GM21576 (cell line): ENCODE data around the gene ZNF519.

Experiments
- ATAC-seq: cut with Tn5 transposase; IDR thresholded peaks from one replicate; pipeline ENCODE4 v1.9.1; 2021; ENCODE audit warnings: mild to moderate bottlenecking, moderate library complexity; ENCODE audit not compliant: unreplicated experiment

Gene ZNF519

DNA sequence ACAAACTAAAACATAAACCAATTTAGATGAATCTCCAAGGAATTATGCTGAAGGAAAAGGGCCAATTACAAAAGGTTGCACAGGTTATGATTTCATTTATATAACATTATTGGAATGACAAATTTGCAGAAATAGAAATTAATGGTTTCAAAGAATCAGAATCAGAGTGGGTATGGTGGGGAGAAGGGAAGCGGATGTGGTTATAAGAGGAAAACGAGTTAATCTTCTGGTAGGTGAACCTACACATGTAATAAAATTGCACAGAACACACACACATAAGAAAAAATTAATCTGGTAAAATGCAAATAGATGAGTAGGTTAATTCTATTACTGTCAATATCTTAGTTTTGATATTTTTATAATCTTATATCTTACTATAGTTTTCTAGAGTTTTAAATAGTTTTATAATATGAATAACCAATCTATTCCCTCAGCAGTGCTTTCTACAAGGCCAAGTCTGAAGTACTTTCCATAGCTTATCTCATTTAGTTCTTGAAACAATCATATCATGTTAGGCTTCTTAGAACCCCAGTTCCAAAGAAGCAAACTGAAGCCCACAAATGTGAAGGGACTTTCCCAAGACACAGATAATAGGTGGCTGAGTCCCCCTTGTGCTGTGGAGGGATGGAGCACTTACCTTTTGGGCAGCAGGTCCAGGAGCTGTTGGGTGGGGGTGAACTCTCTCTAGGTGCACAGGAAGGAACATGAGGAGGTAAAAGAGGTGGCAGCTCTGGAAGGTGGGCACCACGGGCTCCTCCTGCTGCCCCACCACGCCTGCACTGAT is 31.5 kb downstream of the ZNF519 start:
- ATAC-seq, result no peak

DNA sequence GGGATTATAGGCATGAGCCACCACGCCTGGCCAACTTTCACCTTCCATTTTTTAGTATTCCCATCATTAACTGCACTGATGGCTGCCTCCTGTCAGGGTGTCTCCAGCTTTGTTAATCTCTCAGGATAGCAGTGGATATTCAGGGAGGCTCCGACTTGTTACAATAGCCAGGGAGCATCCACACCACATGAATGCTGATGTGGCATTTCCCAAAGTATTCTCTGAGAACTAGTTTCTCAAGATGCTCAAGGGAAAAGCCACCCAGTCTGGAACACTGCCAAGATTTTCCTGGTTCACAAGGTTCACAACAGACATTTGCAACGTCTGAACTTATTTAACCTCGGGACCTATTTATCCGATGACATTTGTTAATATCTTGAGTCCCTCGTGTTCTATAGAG is 33.8 kb downstream of the ZNF519 start:
- ATAC-seq, result no peak

DNA sequence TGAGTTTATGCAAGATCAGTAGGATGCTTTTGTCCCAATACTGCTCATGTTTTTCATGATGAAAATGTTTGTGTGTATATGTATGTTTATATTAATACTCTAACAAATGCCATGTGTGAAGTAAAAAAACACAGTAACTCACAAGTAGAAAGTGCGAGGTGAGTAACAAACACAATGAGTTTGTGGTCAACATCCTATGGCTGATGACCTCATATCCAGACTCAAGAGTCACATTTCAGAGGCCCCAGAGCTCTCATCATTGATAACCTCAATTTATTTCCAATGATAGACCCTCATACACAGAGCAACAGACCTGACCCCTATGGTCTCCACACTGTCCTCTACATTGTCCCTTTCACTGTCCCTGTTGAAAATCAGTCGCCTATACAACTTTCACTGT is 34.5 kb downstream of the ZNF519 start:
- ATAC-seq, result no peak

DNA sequence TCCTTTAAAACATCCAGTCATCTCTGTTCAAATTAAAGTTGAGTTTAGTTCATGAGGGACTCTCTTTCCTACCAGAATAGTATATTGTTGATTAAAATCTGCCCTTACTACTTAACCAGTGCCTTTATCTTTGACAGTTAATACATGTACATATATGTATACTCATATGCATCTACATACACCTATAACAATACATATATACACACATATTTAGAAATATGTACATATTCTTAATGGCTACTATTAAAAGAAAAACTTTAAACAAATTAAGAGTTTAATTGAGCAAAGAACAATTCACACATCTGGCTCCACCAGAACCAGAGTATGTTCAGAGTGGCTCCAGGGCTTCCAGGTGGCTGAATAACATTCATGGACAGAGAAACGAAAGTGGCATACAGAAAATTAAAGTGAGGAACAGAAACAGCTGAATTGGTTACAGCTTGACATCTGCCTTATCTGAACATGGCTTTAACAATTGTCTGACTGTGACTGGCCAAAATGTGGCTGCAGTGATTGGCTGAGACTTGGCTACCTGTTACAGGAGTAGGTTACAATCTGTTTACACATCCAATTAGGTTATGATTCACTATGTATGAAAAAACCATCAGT is 38.8 kb downstream of the ZNF519 start:
- no peak for ATAC-seq

DNA sequence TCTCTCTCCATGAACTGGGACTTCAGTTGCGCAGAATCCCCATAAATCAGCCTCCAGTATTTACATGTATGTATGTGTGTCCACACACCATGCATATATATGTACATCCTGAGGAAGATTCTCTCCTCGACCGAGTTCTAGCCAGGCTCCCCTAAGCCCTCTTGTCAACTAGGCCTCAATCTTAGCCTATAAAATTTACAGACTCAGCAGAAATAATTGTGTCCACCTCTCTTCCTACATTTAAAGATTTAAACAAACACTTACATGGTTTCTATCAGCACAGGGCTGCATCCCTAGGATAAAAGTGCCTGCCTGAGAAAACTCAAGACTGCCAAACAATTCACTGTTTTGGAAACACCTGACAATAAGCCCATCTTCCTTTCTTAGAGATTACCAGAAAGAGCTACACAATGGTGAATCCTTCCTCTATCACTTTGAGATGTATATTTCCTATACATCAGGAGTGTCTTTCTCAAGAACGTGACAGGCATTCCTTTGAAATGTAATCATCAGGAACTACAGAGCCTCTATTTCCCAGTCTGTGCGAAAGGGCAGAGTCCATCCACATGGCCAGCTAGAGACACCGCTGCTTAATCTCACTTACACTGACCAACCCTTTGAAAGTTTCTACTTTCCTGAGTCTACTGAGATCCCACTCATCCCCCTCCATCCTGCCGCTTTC is 39.5 kb downstream of the ZNF519 start:
- no peak for ATAC-seq

DNA sequence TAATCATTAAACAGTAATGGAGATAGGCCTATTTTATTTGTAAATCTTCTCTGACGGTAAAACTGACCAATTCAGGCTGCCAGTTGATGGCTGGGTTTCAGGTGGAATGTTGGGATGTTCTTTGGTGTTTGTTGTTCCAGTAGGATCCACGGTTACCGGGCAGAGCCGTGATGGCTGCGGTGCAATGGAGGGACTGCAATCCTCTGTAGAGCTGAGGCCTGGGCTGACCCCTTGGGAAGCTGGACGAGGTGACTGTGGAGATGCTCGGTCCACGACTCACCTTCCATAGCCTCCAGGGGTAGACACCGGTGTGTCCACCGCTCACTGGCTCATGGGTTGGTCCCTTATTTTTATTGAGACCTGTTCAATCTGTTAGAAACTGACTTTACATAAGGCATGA is 42.5 kb downstream of the ZNF519 start:
- ATAC-seq, result no peak

DNA sequence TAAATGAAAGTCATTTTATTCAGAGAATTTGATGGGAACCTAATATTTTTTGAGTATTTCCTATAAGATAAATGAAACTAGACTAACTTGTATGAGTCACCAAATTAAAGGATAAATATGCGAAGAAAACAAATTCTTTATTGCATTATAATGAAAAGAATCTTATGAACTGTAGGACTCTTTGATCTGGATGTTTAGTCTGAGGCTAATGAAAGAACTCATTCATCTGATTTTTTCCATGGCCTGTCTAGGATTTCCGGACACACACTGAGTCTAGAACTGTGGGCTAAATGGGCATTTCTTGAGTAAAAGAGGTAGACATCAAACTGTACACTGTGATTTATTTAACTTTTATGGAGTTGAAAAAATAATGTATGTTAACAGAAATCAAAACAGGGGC is 43.0 kb downstream of the ZNF519 start:
- ATAC-seq, result no peak

DNA sequence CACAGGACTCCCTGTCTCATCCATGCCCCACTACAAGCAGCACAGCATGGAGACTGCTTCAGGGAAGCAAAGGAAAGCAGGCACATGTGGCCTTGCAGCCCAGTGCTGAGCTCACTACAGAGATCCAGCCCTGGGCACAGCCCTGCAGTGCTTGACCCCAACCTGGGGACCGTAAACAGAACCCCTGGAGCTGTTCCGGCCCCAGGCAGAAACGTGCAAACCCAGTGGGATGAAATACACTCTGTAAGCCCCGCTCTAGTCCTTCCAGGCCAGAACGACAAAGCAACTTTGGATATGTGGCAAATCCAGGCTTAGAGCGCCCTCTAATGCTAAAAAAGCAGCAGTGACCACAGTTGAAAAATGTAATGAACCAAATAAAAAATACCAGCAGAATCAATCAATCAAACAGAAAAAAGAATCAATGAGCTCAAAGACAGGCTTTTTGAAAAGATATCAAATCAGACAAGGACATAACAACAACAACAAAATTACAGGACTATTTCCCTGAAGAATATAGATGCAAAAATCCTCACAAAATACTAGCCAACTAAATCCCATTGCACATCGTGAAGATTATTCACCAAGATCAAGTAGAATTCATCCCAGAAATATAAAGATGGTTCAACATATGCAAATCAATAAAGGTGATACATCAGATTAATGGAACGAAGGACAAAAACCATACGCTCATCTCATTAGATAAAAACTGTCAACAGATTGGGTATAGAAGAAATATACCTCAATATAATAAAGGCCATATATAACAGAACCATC is 45.6 kb downstream of the ZNF519 start:
- no peak for ATAC-seq

DNA sequence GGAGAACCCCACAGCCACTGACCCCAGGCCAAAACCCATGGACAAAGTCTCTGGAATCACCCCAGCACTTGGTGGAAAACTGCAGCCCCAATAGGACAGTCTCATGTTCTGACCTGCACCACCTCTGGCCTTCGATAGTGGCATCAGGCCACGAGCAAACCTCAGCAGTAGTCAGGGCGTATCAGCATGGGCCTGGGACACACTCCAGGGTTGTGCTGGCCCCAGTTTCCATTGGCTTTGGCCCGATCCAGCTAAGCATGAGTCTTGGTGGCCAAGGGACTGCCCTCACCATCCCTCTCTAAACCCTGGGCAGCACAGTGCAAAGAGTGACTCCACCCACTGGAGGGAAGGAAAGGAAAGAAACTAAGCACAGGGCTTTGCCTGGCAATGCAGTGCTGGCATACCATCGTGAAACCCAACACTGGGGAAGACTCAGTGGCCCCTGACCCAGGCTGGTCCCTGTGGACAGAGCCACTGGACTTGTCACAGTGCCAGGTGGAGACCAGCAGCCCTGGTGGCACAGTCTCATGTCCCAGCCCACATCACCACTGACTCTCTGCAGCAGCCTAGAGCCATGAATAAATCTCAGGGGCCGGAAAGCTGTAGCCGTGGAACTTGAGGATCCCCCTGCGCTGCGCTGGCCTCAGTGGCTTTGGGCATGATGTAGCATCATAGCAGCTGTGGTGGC is 46.3 kb downstream of the ZNF519 start:
- no peak for ATAC-seq

DNA sequence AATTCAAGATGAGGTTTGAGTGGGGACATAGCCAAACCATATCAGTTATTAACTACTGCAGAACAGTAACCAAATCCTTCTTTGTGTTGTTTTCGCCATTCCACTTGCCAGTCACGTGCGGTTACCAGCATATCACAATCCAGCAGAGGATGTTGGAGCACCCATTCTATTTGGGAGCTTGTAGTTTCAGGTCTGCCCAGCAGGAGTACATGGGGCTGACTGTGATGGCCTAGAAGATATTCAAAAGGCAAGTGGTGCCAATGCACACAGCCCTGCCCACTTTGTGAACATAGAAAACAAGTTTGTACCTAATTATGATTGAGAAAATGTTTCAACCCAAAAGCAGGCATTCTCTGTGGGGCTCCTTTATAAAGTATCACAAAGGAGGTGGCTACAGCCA is 57.0 kb downstream of the ZNF519 start:
- ATAC-seq, result no peak

DNA sequence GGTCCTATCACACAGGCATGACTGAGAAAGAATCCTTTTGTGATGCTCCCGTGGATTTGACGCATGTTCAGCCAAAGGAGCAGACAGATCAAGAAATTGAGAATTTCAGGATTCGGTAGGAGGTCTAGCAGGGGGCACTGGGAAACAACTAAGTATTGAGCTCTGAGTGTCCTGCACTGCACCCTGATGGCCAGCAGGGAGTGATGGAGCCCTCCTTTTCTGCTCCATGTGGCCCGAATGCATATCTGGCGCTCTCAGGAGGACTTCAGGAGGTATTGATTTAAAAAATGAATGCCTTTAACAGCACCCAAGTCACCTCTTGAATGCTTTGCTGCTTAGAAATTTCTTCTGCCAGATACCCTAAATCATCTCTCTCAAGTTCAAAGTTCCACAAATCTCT is 58.0 kb downstream of the ZNF519 start:
- no peak for ATAC-seq

DNA sequence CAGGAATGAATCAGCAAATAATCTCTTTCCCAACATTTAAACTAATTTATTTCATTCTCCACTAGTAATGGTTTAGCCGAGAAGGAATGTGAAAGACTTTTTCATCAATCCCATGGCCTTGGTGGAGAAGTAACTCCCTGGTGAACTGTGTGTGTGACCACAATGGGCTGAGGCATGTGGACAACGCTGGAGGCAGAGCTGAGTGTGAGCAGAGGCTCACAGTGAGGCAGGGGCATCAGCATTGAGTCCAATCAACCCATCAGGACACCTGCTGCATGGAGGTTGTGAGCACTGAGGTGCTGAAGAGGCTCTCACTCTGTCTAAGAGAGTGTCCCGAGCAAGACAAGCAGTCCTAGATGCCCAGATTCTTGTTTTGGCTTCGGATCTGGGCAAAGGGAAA is 78.6 kb downstream of the ZNF519 start:
- ATAC-seq, result no peak
